SK-N-SH (cell line): ENCODE measurements around the gene RAB3B.

ENCODE experiments used
- EP300 ChIP-seq, 2 experiments: IDR thresholded peaks; 2 replicates each; pipeline versions ENCODE4 v1.4.0 to v1.6.1; 2012; ENCODE audit warnings: borderline replicate concordance in 1 of 2, low read depth in 1 of 2, low read length in 1 of 2
- EZH2phosphoT487 ChIP-seq: fragments of 200-600 bp; sonication (generic); IDR thresholded peaks from 2 replicates; pipeline ENCODE4 v1.6.1; 2017; ENCODE audit warnings: low read depth, mixed run types, mild to moderate bottlenecking, antibody characterized with exemption, moderate library complexity, borderline replicate concordance
- FOSL2 ChIP-seq: IDR thresholded peaks from 2 replicates; pipeline ENCODE4 v1.4.0; 2012; ENCODE audit warnings: low read depth, mild to moderate bottlenecking, moderate library complexity, borderline replicate concordance
- FOXM1 ChIP-seq: IDR thresholded peaks from 2 replicates; pipeline ENCODE4 v1.4.0; 2012; ENCODE audit warnings: low read depth, mild to moderate bottlenecking
- GABPA ChIP-seq: IDR thresholded peaks from 2 replicates; pipeline ENCODE4 v1.4.0; 2012; ENCODE audit warnings: low read depth, mild to moderate bottlenecking
- MXI1 ChIP-seq: IDR thresholded peaks from 2 replicates; pipeline ENCODE4 v1.6.1; 2012; ENCODE audit warnings: mild to moderate bottlenecking, low read depth, low read length, improper control_type of control experiment
- NRF1 ChIP-seq: IDR thresholded peaks from 2 replicates; pipeline ENCODE4 v1.6.1; 2012; ENCODE audit warnings: low read depth, mild to moderate bottlenecking, low read length
- POLR2AphosphoS5 ChIP-seq: IDR thresholded peaks from 2 replicates; pipeline ENCODE4 v1.6.1; 2012; ENCODE audit warnings: low read depth, low read length
- SMC3 ChIP-seq: IDR thresholded peaks from 2 replicates; pipeline ENCODE4 v1.6.1; 2012; ENCODE audit warnings: low read depth, low read length, improper control_type of control experiment
- TAF1 ChIP-seq: IDR thresholded peaks from 2 replicates; pipeline ENCODE4 v1.6.1; 2012; ENCODE audit warnings: low read depth, mild to moderate bottlenecking, low read length, moderate library complexity, borderline replicate concordance
- USF2 ChIP-seq: fragments of 150-350 bp; IDR thresholded peaks from 2 replicates; pipeline ENCODE4 v1.6.1; 2017; ENCODE audit warnings: antibody characterized with exemption, low read length, low read depth, borderline replicate concordance
- TF ChIP-seq, protein P1 (sequence below): fragments of 200-600 bp; sonication (generic); IDR thresholded peaks from 2 replicates; pipeline ENCODE4 v1.6.1; 2017; ENCODE audit warnings: antibody characterized with exemption, mild to moderate bottlenecking, moderate library complexity
- TF ChIP-seq, protein P2 (sequence below): IDR thresholded peaks from 2 replicates; pipeline ENCODE4; 2012

GRCh38 chr1:51968632-51969031, 21.9 kb downstream of the RAB3B start:
- TF ChIP-seq, protein P1, sequence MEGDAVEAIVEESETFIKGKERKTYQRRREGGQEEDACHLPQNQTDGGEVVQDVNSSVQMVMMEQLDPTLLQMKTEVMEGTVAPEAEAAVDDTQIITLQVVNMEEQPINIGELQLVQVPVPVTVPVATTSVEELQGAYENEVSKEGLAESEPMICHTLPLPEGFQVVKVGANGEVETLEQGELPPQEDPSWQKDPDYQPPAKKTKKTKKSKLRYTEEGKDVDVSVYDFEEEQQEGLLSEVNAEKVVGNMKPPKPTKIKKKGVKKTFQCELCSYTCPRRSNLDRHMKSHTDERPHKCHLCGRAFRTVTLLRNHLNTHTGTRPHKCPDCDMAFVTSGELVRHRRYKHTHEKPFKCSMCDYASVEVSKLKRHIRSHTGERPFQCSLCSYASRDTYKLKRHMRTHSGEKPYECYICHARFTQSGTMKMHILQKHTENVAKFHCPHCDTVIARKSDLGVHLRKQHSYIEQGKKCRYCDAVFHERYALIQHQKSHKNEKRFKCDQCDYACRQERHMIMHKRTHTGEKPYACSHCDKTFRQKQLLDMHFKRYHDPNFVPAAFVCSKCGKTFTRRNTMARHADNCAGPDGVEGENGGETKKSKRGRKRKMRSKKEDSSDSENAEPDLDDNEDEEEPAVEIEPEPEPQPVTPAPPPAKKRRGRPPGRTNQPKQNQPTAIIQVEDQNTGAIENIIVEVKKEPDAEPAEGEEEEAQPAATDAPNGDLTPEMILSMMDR, result no peak
- no peak for TF ChIP-seq POLR2AphosphoS5
- no peak for TF ChIP-seq EZH2phosphoT487
- no peak for TF ChIP-seq MXI1
- no peak for TF ChIP-seq FOSL2
- no peak for TF ChIP-seq EP300 (IDR thresholded peaks at IDR 0.05; ENCODE audit: borderline replicate concordance in 1 of 2, low read depth in 1 of 2, low read length in 1 of 2)
- TF ChIP-seq NRF1, result no peak
- no peak for TF ChIP-seq SMC3
- TF ChIP-seq FOXM1, result no peak
- TF ChIP-seq, protein P2, sequence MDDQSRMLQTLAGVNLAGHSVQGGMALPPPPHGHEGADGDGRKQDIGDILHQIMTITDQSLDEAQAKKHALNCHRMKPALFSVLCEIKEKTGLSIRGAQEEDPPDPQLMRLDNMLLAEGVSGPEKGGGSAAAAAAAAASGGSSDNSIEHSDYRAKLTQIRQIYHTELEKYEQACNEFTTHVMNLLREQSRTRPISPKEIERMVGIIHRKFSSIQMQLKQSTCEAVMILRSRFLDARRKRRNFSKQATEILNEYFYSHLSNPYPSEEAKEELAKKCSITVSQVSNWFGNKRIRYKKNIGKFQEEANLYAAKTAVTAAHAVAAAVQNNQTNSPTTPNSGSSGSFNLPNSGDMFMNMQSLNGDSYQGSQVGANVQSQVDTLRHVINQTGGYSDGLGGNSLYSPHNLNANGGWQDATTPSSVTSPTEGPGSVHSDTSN, result no peak
- TF ChIP-seq TAF1, result no peak
- no peak for TF ChIP-seq USF2
- TF ChIP-seq GABPA, result no peak
